ENCODE results near the gene SUSD6.
A peak's percentile ranks its signal among the peaks of the same experiment; 100 is the strongest.

Gene SUSD6

DNA sequence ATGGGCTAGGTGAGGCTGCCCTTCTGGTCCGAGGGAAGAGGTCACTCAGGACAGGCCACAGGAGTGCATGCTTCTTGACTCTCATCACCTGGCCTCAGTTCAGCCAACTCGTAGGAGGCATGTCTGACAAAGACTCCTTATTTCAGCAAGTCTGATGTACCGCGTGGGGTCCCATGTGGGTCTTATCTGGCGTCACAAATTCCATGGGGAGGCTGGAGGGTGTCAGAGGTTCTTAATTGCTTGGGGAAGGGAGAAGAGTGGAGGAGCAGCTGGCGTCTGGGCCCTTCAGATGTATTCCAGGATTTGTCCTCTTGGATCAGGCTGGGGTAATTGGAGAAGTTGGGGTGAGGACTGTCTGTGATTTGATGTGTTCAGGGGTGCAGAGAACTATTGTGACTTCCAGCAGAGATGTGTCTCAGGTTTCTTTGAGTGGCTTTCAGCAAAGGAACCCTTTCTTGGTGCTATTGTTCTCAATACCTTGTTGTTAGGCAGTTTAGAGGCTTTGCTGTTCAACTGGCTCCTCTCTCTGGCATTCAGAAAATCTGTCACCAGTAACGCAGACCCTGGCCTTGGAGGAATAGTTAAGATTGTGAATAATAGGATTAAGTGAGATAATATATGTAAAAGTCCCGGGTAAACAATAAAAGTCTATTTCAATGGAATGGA lies 60.1 kb downstream of the SUSD6 start:
- no peak for DNase-seq (ENCODE audit: low spot score)
- no peak for FAIRE-seq

GRCh38 chr14:69672356-69672755 lies 61.0 kb downstream of the SUSD6 start:
- FAIRE-seq (no peak), DNase-seq (ENCODE audit: low spot score) (no peak)

GRCh38 chr14:69673104-69673503 lies 61.7 kb downstream of the SUSD6 start:
- FAIRE-seq (no peak), DNase-seq (ENCODE audit: low spot score) (no peak)

GRCh38 chr14:69673578-69674305 lies 62.3 kb downstream of the SUSD6 start:
- peak; percentile 81 for FAIRE-seq

DNA sequence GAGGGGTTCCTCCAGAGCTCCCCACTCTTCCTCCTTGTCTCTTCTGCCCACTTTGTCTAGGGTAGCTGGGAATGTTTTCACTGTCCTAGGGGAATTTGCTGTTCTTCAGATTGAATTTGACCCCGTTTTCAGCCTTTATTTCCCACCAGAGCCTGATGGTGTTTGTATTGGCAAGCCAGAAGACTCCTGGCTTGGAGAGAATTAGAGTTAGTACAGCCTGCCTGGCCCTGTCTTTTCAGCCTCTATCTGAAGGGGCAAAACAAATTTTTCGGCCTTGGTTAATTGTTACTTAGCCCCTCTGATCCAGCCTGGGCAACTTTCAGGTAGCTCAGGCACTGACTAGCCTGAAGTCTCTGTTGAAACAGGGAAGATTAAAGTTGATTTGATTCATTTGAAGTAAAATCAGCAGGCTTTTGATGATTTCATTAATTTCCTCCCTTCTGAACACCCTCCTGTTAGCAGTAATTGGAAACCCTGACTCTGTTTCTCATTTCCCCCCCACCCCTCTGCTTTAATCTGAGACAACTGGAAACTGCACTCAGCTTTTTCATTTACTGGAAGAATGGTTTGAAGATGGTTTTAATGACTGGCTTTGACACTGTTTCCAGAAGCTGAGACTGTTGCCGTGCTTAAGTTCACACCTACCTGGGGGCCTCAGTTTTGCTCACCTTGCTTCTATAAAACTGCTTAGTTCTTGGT lies 63.3 kb downstream of the SUSD6 start:
- FAIRE-seq (peak; percentile 23), DNase-seq (ENCODE audit: low spot score) (no peak)

More at GRCh38 chr14:69673578-69674305, 62.3 kb downstream of the SUSD6 start:
- DNase-seq (ENCODE audit: low spot score): no peak

- DNase-seq (ENCODE audit: low spot score) (no peak), FAIRE-seq (no peak)
Observed at GRCh38 chr14:69675245-69675583, 63.8 kb downstream of the SUSD6 start.

GRCh38 chr14:69675877-69676416 lies 64.6 kb downstream of the SUSD6 start:
- FAIRE-seq (no peak), DNase-seq (ENCODE audit: low spot score) (no peak)

DNA sequence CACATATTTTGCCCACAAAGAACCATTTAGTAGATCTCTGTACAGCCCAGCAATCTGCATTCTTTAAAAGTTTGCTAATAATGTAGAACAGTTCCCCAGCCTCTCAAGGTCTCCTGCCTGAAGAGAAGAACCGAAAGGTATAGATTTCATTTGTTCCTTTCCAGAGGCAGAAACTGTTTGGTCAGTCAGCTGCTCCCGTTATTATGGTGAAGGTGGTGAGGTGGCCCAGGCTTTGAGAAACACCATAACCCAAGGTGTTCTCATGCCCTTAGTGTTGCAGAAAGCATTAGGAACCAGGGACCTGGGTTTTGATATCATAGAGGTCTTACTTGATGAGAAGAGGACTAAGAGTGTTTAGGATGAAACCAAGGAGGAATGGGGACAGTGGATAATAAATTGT lies 65.3 kb downstream of the SUSD6 start:
- no peak for FAIRE-seq
- DNase-seq (ENCODE audit: low spot score): no peak

DNA sequence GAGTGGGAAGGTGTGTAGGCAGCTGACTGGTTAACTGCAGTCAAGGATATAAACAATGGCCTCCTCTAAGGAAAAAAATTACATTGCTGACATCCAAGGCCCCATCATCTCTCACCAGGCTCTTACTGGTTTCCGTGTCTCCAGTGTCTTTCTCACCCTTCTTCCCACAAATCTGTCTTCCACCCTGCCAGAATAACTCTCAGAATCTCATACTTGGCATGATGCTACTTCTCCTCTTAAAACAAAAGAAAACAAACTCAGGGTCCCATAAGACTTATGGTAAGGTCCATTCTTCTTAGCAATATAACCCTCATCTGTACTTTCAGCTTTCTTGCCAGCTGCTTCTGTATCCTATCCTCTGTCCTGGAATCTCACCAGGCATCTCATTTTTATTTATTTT lies 68.9 kb downstream of the SUSD6 start:
- DNase-seq (ENCODE audit: low spot score) (no peak), FAIRE-seq (no peak)

- DNase-seq (ENCODE audit: low spot score) (no peak), FAIRE-seq (no peak)
Observed at GRCh38 chr14:69682136-69682535, 70.7 kb downstream of the SUSD6 start.

GRCh38 chr14:69682621-69683263 lies 71.3 kb downstream of the SUSD6 start:
- FAIRE-seq (no peak), DNase-seq (ENCODE audit: low spot score) (no peak)

DNA sequence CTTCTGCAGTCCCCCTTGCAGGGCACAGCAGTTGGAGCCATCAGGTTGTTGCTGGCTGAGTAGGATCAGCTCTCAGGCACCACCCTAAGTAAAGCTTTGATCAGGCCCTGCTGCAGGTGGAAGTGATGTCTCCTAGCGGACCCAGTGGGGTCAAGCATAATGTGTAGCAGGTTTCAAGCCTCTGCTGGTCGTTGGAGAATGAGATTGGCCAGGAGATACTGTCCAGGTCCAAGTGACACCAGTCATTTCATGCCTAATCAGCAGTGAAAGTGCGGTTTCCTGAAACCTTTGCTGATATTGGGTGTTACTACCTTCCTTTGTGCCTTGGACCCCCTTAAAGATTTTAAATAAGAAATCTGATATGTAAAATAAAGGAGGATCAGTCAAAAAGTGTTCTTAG lies 72.6 kb downstream of the SUSD6 start:
- DNase-seq (ENCODE audit: low spot score) (no peak), FAIRE-seq (no peak)

DNA sequence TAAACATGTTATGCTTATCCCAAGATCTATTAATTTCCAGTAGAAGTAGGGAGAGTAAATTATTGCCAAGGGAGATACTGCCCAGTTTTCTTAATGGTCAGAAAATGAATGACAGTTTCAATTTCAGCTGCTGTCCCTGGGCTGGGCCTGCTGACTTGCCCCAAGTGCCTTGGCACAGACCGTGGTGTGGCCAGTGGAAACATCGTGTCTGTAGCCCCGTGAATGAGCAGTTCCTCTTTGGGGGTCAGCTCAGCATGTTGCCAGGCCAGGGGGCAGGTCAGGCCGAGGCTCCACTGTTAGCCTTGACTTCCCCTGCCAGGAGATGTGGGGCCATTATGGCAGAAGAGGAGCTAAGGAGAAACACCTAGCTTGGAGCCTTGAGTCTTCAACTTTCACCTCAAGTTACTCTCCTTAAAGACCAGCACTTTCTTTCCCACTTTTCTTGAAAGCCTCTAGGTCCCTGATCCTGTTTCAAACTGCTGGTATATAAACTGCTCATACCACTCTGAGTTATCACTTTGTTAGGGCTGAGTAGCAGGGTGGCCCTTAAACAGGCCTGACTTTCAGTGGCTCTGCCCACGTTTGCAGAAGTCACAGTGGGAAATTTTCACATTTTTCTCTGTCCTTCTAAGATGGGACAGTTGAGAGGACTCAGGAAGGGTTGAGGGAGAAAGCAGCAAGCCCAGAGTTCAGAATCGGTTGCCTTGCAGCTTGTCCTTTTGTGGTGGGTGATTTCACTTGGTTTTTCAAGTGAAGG lies 73.2 kb downstream of the SUSD6 start:
- no peak for DNase-seq (ENCODE audit: low spot score)
- FAIRE-seq: peak; percentile 80

DNA sequence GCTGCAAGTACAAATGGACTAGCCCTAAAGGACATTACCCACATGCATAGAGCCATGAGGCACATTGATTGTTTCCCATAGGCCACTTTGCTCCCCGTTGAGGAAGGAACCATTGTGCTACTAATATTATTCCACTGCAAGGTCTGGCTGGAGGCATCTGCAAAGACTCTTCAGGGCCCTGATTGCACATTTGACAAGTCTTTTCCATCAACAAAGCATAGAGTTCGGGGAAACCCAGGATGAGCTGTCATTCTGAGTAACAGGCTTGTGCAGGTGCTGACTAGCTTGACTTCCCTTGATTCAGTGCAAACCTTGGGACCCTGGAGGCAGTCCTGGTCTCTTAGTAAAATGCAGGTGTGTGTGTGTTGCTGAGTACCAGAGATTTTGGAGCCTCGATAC lies 73.8 kb downstream of the SUSD6 start:
- FAIRE-seq (no peak), DNase-seq (ENCODE audit: low spot score) (no peak)

- DNase-seq (ENCODE audit: low spot score): no peak
- FAIRE-seq: no peak
Observed at GRCh38 chr14:69685716-69686115, 74.3 kb downstream of the SUSD6 start.

DNA sequence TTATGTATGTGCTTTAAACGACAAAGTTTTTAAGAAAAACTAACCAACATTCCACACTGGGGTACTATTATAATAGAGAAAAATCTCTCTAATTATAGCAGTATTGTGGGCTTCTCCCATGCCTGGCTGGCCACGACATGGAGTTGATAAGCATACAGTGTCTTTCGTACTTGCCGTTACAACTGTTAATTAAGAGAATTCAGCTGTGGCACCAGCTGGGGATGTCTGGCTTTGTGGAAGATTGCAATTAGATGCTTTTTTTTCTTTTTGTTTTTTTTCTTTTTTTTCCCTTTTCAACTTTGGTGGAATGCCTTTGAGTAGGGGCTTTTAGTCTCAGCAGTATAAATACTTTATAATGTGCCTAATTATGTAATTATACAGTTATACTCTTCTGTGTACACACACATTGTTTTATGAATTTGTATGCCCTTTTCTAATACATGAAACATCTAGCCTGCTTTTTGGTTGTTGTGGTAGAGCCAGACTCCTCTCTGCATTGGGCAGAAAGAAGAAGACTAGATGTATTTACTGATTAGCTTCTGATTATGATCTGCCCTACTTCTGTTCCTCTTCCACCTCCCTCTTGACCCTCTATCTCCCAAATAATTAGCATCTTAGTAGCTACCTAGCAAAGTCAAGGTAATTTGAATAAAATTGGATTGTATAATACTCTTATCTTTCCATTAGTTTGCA lies 76.4 kb downstream of the SUSD6 start:
- DNase-seq (ENCODE audit: low spot score): no peak

GRCh38 chr14:69688299-69688649 lies 76.9 kb downstream of the SUSD6 start:
- FAIRE-seq: no peak
- DNase-seq (ENCODE audit: low spot score): no peak

More for the DNA sequence above, 76.4 kb downstream of the SUSD6 start:
- no peak for FAIRE-seq

GRCh38 chr14:69690042-69690441 lies 78.6 kb downstream of the SUSD6 start:
- peak; percentile 61 for FAIRE-seq
- no peak for DNase-seq (ENCODE audit: low spot score)

DNA sequence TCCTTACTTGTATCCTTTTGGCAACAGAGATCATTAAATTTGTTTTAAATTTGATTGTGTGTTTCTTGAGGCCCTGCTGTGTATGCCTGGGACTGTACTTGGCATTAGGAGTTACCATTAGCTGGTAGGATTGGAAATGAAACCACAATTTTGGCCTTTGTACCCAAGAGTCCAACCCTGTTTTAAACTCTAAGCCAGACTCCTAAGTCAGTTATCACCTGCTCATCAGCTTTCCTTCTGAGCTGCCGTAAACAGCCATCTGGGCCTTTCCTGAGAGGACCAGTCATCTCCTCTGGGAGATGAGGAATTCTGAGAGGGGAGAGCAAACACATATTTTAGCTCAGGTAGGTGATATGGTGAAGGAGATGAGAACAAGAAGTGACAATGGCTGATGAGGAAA lies 81.2 kb downstream of the SUSD6 start:
- FAIRE-seq: no peak
- no peak for DNase-seq (ENCODE audit: low spot score)

- FAIRE-seq (no peak), DNase-seq (ENCODE audit: low spot score) (no peak)
Observed at GRCh38 chr14:69693145-69693544, 81.7 kb downstream of the SUSD6 start.

Data from urothelium cell line (cell line).